B cell (primary cell): Measurements from ENCODE around the gene CRAT. TPM values are rescaled to one million over a fixed set of nuclear protein-coding genes. Genes with fewer than 3 reads are reported as not detected.

Experiments used
- ATAC-seq: fragments of 200-7000 bp; cut with Tn5 transposase; one replicate; pipeline ENCODE4 v1.10.0; 2021; ENCODE audit warnings: low read depth, mild to moderate bottlenecking, moderate number of reproducible peaks, moderate library complexity
- CTCF ChIA-PET: fragments of 350-600 bp; sonication (Branson Sonifier 250); formaldehyde crosslinking; loops from one replicate; lab custom pipeline; 2021; ENCODE audit warnings: antibody characterized with exemption, inconsistent platforms; lab: Charles Lee
- POLR2A ChIA-PET: fragments of 350-600 bp; sonication (Branson Sonifier 250); formaldehyde crosslinking; loops from one replicate; lab custom pipeline; 2021; ENCODE audit warnings: antibody characterized with exemption; lab: Charles Lee
- DNase-seq: peaks from one replicate; pipeline ENCODE4 v3.0.0; 2013
- H2AFZ ChIP-seq: 2 replicates; pipeline ENCODE4 v1.6.1; 2012; ENCODE audit warnings: mild to moderate bottlenecking, low read depth, low read length; ENCODE audit not compliant: insufficient read depth, poor library complexity, severe bottlenecking
- H3K27ac ChIP-seq, 2 donors: 1 replicate in 1 of 2; 2 replicates in 1 of 2; pipeline ENCODE4 v1.5.1; 2012 to 2013; ENCODE audit warnings: low read length in 2 of 2, mild to moderate bottlenecking in 2 of 2, moderate library complexity in 1 of 2
- H3K27me3 ChIP-seq, 4 experiments: fragments of 200-600 bp in 1 of 4; sonication (generic) in 1 of 4; replicated peaks in 1 of 4; 1 replicate in 2 of 4; 2 replicates in 2 of 4; pipeline versions ENCODE4 v1.6.1 to v1.7.0; 2013 to 2016; ENCODE audit warnings: low read length in 3 of 4, mild to moderate bottlenecking in 2 of 4, mixed read lengths in 1 of 4, moderate library complexity in 1 of 4; ENCODE audit not compliant: insufficient read depth in 4 of 4, control insufficient read depth in 3 of 4; ENCODE audit errors: control extremely low read depth in 1 of 4
- H3K36me3 ChIP-seq, 2 experiments: replicated peaks in 1 of 2; 1 replicate in 1 of 2; 2 replicates in 1 of 2; pipeline versions ENCODE4 v1.6.1 to v1.7.1; 2013; ENCODE audit warnings: low read length in 1 of 2; ENCODE audit not compliant: insufficient read depth in 2 of 2, control insufficient read depth in 1 of 2; ENCODE audit errors: control extremely low read depth in 1 of 2, extremely low read depth in 1 of 2
- H3K4me1 ChIP-seq, 2 donors: fragments of 200-600 bp in 1 of 2; sonication (generic) in 1 of 2; 1 replicate in 1 of 2; 2 replicates in 1 of 2; pipeline versions ENCODE4 v1.5.1 to v1.6.1; 2013 to 2017; ENCODE audit warnings: low read length in 2 of 2; ENCODE audit not compliant: control insufficient read depth in 2 of 2, insufficient read depth in 2 of 2
- H3K4me2 ChIP-seq: replicated peaks from 2 replicates; pipeline ENCODE3; 2012; ENCODE audit warnings: mild to moderate bottlenecking, low read depth, low read length; ENCODE audit not compliant: poor library complexity, severe bottlenecking
- H3K4me3 ChIP-seq, 5 experiments: fragments of 200-600 bp in 1 of 5; sonication (generic) in 1 of 5; 1 replicate in 3 of 5; 2 replicates in 2 of 5; pipeline versions ENCODE4 v1.5.1 to v1.7.0; 2011 to 2016; ENCODE audit warnings: low read length in 4 of 5, mild to moderate bottlenecking in 4 of 5, low read depth in 2 of 5, control low read depth in 1 of 5, moderate library complexity in 1 of 5; ENCODE audit not compliant: insufficient read depth in 1 of 5; ENCODE audit errors: control extremely low read depth in 1 of 5, extremely low read depth in 1 of 5
- H3K79me2 ChIP-seq: fragments of 200-600 bp; sonication (generic); one replicate; pipeline ENCODE4 v1.6.0; 2016; ENCODE audit warnings: low read length; ENCODE audit not compliant: control insufficient read depth, insufficient read depth
- H3K9ac ChIP-seq: fragments of 200-600 bp; sonication (generic); 2 replicates; pipeline ENCODE4 v1.6.1; 2017; ENCODE audit warnings: mild to moderate bottlenecking, low read length, moderate library complexity
- H3K9me3 ChIP-seq, 3 donors: one replicate each; pipeline versions ENCODE4 v1.6.1 to v1.7.1; 2013; ENCODE audit warnings: low read length in 2 of 3; ENCODE audit not compliant: control insufficient read depth in 2 of 3, insufficient read depth in 1 of 3; ENCODE audit errors: control extremely low read depth in 1 of 3
- H4K20me1 ChIP-seq: 2 replicates; pipeline ENCODE4 v1.6.0; 2012; ENCODE audit warnings: mild to moderate bottlenecking, low read length; ENCODE audit not compliant: insufficient read depth, control insufficient read depth, poor library complexity, severe bottlenecking
- H3K27ac Mint-ChIP-seq: one replicate; pipeline ENCODE4 v1.8.0; 2021; ENCODE audit warnings: mixed read lengths
- H3K27me3 Mint-ChIP-seq: one replicate; pipeline ENCODE4 v1.8.0; 2021; ENCODE audit warnings: mixed read lengths
- H3K4me1 Mint-ChIP-seq: one replicate; pipeline ENCODE4 v1.8.0; 2021; ENCODE audit warnings: mixed read lengths
- H3K4me3 Mint-ChIP-seq: one replicate; pipeline ENCODE4 v1.8.0; 2021; ENCODE audit warnings: mixed read lengths
- H3K9me3 Mint-ChIP-seq: one replicate; pipeline ENCODE4 v1.8.0; 2022; ENCODE audit warnings: mixed read lengths; ENCODE audit not compliant: insufficient read depth
- CTCF ChIP-seq: fragments of 200-600 bp; IDR thresholded peaks from one replicate; pipeline ENCODE4 v1.8.0; 2022; ENCODE audit warnings: antibody characterized with exemption, mild to moderate bottlenecking
- EZH2 ChIP-seq: IDR thresholded peaks from 2 replicates; pipeline ENCODE4 v1.6.1; 2012; ENCODE audit warnings: borderline replicate concordance, low read depth, mild to moderate bottlenecking, moderate library complexity, low read length; ENCODE audit not compliant: insufficient read depth, poor library complexity, severe bottlenecking
- WGBS: methylation state at CpG from one replicate; pipeline ENCODE4 v1.1.5; 2013; ENCODE audit warnings: missing lambda C conversion rate; ENCODE audit not compliant: insufficient coverage; 5-methylcytosine and 5-hydroxymethylcytosine counted together
- intact Hi-C: fragments of 100-400 bp; cut with micrococcal nuclease; formaldehyde crosslinking; loops from one replicate; pipeline ENCODE4 v1.10.0; 2022
- polyA plus RNA-seq: library from polyadenylated mRNA; depleted of rRNA; stranded (reverse); fragments of >200 nt; gene quantifications from 2 replicates; pipeline ENCODE4 v1.2.3, GENCODE V29; 2012
- total RNA-seq, 2 donors: library from RNA; stranded (reverse); fragments of 120-200 nt in 1 of 2; gene quantifications; 1 replicate in 1 of 2; 2 replicates in 1 of 2; pipeline versions ENCODE4 v1.2.3 to v1.2.4, GENCODE V29; 2013 to 2022

The CRAT gene
- total and polyA plus RNA-seq, 2 donors (not counting 1 experiment from before 2014, with no cell fraction given) = 8.0 to 14.1 TPM

- H3K27me3 Mint-ChIP-seq = no peaks in the 10 kb centered on the region
- POLR2A ChIA-PET = no interaction called here
- DNase-seq (no peak), ATAC-seq (no peak)
- intact Hi-C loops = no loop called here
- H3K36me3 ChIP-seq = no peaks in the 10 kb centered on the region
- H3K27ac ChIP-seq = no peak overlapping the region
- H3K79me2 ChIP-seq = no peaks in the 10 kb centered on the region
- no peak overlapping the region for H2AFZ ChIP-seq
- no peaks in the 10 kb centered on the region for H3K9me3 ChIP-seq
- H3K9ac ChIP-seq = no peak overlapping the region
- CTCF ChIA-PET = interaction anchor here (1.5 kb wide), 1 partner anchor 9 kb away, joined by 3 read pairs; no protein-coding TSS in a partner anchor
- no peak overlapping the region for H3K27ac Mint-ChIP-seq
- H3K4me1 Mint-ChIP-seq = no peaks in the 10 kb centered on the region
- no peak overlapping the region for H3K4me2 ChIP-seq
- H3K9me3 Mint-ChIP-seq = no peaks in the 10 kb centered on the region
- no peak for TF ChIP-seq CTCF
- TF ChIP-seq EZH2 = no peak
- H3K4me3 Mint-ChIP-seq = no peak overlapping the region
- H3K4me3 ChIP-seq = no peak overlapping the region
- no peaks in the 10 kb centered on the region for H3K27me3 ChIP-seq
- no peaks in the 10 kb centered on the region for H3K4me1 ChIP-seq
- no peaks in the 10 kb centered on the region for H4K20me1 ChIP-seq
- 88% methylated on average over 10 of the region's 11 CpGs for WGBS
These were observed 6.5 kb downstream of the CRAT start for GRCh38 chr9:129104051-129104450.

- POLR2A ChIA-PET = no interaction called here
- CTCF ChIA-PET = interaction anchor here (1.5 kb wide), 1 partner anchor 9 kb away, joined by 3 read pairs; no protein-coding TSS in a partner anchor
- Histone ChIP-seq H3K4me1 (no peaks in the 10 kb centered on the region), H4K20me1 (no peaks in the 10 kb centered on the region), H3K9me3 (no peaks in the 10 kb centered on the region), H2AFZ (no peak overlapping the region), H3K27ac (no peak overlapping the region), H3K27me3 (no peaks in the 10 kb centered on the region), H3K4me2 (no peak overlapping the region), H3K9ac (no peak overlapping the region), H3K36me3 (no peaks in the 10 kb centered on the region), H3K79me2 (no peaks in the 10 kb centered on the region), H3K4me3 (no peak overlapping the region)
- no peaks in the 10 kb centered on the region for H3K27me3 Mint-ChIP-seq
- TF ChIP-seq CTCF (no peak), EZH2 (no peak)
- DNase-seq (no peak), ATAC-seq (no peak)
- H3K4me1 Mint-ChIP-seq = no peaks in the 10 kb centered on the region
- no peak overlapping the region for H3K4me3 Mint-ChIP-seq
- no peaks in the 10 kb centered on the region for H3K9me3 Mint-ChIP-seq
- 100% methylated on average over 2 of the region's 4 CpGs for WGBS
- no peak overlapping the region for H3K27ac Mint-ChIP-seq
- intact Hi-C loops = no loop called here
These were observed 7.0 kb downstream of the CRAT start for GRCh38 chr9:129103595-129103965.
